DLD1 (cell line): ENCODE results near the gene ETV5.

Source experiments
- in situ Hi-C: cut with HindIII; loops from 2 replicates; pipeline ENCODE4 v1.10.0; 2017; ENCODE audit warnings: low sequenced_read_pairs

Gene ETV5

GRCh38 chr3:186108941-186109865 is at the start of gene ETV5:
TSS of gene ETV5 (minus strand) at chr3:186109089. CDS start at chr3:186105868, 3,221 bp downstream.
- in situ Hi-C loops: no loop called here

- in situ Hi-C loops: no loop called here
Observed at GRCh38 chr3:186154641-186155040, 45.8 kb upstream of the ETV5 start.

- in situ Hi-C loops: no loop called here
Observed at GRCh38 chr3:186152889-186153292, 44.0 kb upstream of the ETV5 start.

- in situ Hi-C loops: no loop called here
Observed at GRCh38 chr3:186152361-186152798, 43.5 kb upstream of the ETV5 start.

- in situ Hi-C loops: no loop called here
Observed at GRCh38 chr3:186151077-186151971, 42.4 kb upstream of the ETV5 start.

GRCh38 chr3:186150041-186150830 is 41.3 kb upstream of the ETV5 start:
- in situ Hi-C loops: no loop called here

- in situ Hi-C loops: no loop called here
Observed at GRCh38 chr3:186149319-186149960, 40.6 kb upstream of the ETV5 start.

GRCh38 chr3:186144257-186144656 is 35.4 kb upstream of the ETV5 start:
- in situ Hi-C loops: no loop called here

GRCh38 chr3:186143250-186143649 is 34.4 kb upstream of the ETV5 start:
- in situ Hi-C loops: no loop called here

GRCh38 chr3:186142393-186142932 is 33.6 kb upstream of the ETV5 start:
- in situ Hi-C loops: no loop called here

GRCh38 chr3:186141790-186142189 is 32.9 kb upstream of the ETV5 start:
- in situ Hi-C loops: no loop called here

GRCh38 chr3:186138272-186138981 is 29.5 kb upstream of the ETV5 start:
- in situ Hi-C loops: no loop called here

- in situ Hi-C loops: no loop called here
Observed at GRCh38 chr3:186137051-186137685, 28.3 kb upstream of the ETV5 start.

- in situ Hi-C loops: no loop called here
Observed at GRCh38 chr3:186133980-186134379, 25.1 kb upstream of the ETV5 start.

GRCh38 chr3:186132487-186132886 is 23.6 kb upstream of the ETV5 start:
- in situ Hi-C loops: no loop called here

GRCh38 chr3:186129206-186129605 is 20.3 kb upstream of the ETV5 start:
- in situ Hi-C loops: no loop called here

GRCh38 chr3:186128158-186128557 is 19.3 kb upstream of the ETV5 start:
- in situ Hi-C loops: no loop called here

GRCh38 chr3:186127463-186127862 is 18.6 kb upstream of the ETV5 start:
- in situ Hi-C loops: no loop called here

- in situ Hi-C loops: no loop called here
Observed at GRCh38 chr3:186125118-186125517, 16.2 kb upstream of the ETV5 start.
